ENCODE measurements around the gene FBXW8.

DNA sequence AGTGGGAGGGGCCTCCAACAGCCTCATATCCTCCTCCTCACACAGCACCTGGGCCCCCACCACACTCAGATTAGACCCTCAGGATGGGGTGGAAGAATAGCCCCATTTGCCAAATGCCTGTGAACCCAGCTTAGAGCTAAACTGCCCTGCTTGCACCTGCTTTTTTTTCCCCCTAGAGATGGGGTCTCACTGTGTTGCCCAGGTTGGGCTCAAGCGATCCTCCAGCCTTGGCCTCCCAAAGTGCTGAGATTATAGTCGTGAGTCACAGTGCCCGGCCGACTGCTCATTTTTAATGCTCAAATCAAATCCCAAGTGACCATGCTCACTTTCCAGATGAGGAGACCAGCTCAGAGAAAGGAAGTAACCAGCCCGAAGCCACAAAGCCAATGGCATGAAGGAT is 161.4 kb downstream of the FBXW8 start:
- TF ChIP-seq POLR2A (IDR thresholded peaks at IDR 0.05; ENCODE audit: low read depth, low read length): no peak
- TF ChIP-seq POLR2AphosphoS5 (IDR thresholded peaks at IDR 0.05; ENCODE audit: low read depth, low read length): no peak
- no peak for TF ChIP-seq TAF1 (IDR thresholded peaks at IDR 0.05; ENCODE audit: low read depth, low read length)
